Psoas muscle (tissue), 8 donors: ENCODE data around the gene MEIOB. TPM values are rescaled to one million over a fixed set of nuclear protein-coding genes. Genes with fewer than 3 reads are reported as not detected.
A peak's percentile ranks its signal among the peaks of the same experiment; 100 is the strongest.

ENCODE experiments used
- ATAC-seq, 4 donors: fragments of 200-7000 bp; cut with Tn5 transposase; one replicate each; pipeline ENCODE4 v1.9.1; 2020; ENCODE audit warnings: moderate library complexity in 3 of 4, mild to moderate bottlenecking in 2 of 4
- DNase-seq, 2 donors: peaks; one replicate each; pipeline ENCODE4 v3.0.0-alpha.2; 2020
- H3K27ac ChIP-seq: fragments of 200-600 bp; one replicate; pipeline ENCODE4 v1.8.0; 2022
- H3K27me3 ChIP-seq, 3 donors: fragments of 200-600 bp in 1 of 3; one replicate each; pipeline versions ENCODE4 v1.6.1 to v1.8.0; 2013 to 2022; ENCODE audit warnings: low read length in 2 of 3, mild to moderate bottlenecking in 2 of 3, moderate library complexity in 1 of 3; ENCODE audit not compliant: insufficient read depth in 3 of 3
- H3K36me3 ChIP-seq, 2 donors: fragments of 200-600 bp in 1 of 2; one replicate each; pipeline versions ENCODE4 v1.6.1 to v1.8.0; 2013 to 2022; ENCODE audit warnings: low read depth in 1 of 2, mild to moderate bottlenecking in 1 of 2, moderate library complexity in 1 of 2; ENCODE audit not compliant: insufficient read depth in 1 of 2
- H3K4me1 ChIP-seq: fragments of 200-600 bp; one replicate; pipeline ENCODE4 v1.8.0; 2022
- H3K4me3 ChIP-seq: fragments of 200-600 bp; one replicate; pipeline ENCODE4 v1.8.0; 2022; ENCODE audit warnings: mild to moderate bottlenecking
- H3K9me3 ChIP-seq: fragments of 200-600 bp; one replicate; pipeline ENCODE4 v1.8.0; 2022
- CTCF ChIP-seq: fragments of 200-600 bp; IDR thresholded peaks from one replicate; pipeline ENCODE4 v1.8.0; 2022; ENCODE audit warnings: antibody characterized with exemption
- WGBS, 3 donors: extraction: QIAGEN DNeasy Blood & Tissue Kit; methylation state at CpG; one replicate each; pipeline versions ENCODE4 v1.1.6 to v1.1.7; 2013; 5-methylcytosine and 5-hydroxymethylcytosine counted together
- intact Hi-C, 2 donors: fragments of 100-400 bp; cut with DNase I; formaldehyde crosslinking; loops; one replicate each; pipeline versions ENCODE4 v1.11.0 to v1.14.2; 2022
- polyA plus RNA-seq, 3 donors: library from polyadenylated mRNA; stranded (reverse); fragments of 200-250 nt; gene quantifications; one replicate each; pipeline ENCODE4 v1.2.3, GENCODE V29; 2013
- total RNA-seq, 4 donors: library from RNA; stranded (reverse); fragmentation: NEBNext Ultra II Directional in 2 of 4; extraction: Animal tissue kit (Norgen Biotek cat#: 25700) in 2 of 4; gene quantifications; one replicate each; pipeline versions ENCODE4 v1.2.1 to v1.2.4, GENCODE V29; 2021 to 2023
- donor health status: healthy with polysubstance abuse.
- donor health status: DM: no; HTN: no; CAD: no; lungs with moderate emphysema.
- donor health status: Bipolar disorder and iron deficiency.
- donor health status: healthy.
- donor health status: DM: yes; HTN: yes; CAD: no.
- donor health status: DM: no; HTN: no; CAD: no.
- donor health status: DM: no; HTN: no; CAD: no.
- donor health status: DM: yes; HTN: yes; CAD: no.

Gene MEIOB
- total and polyA plus RNA-seq, 7 donors = not detected

DNA sequence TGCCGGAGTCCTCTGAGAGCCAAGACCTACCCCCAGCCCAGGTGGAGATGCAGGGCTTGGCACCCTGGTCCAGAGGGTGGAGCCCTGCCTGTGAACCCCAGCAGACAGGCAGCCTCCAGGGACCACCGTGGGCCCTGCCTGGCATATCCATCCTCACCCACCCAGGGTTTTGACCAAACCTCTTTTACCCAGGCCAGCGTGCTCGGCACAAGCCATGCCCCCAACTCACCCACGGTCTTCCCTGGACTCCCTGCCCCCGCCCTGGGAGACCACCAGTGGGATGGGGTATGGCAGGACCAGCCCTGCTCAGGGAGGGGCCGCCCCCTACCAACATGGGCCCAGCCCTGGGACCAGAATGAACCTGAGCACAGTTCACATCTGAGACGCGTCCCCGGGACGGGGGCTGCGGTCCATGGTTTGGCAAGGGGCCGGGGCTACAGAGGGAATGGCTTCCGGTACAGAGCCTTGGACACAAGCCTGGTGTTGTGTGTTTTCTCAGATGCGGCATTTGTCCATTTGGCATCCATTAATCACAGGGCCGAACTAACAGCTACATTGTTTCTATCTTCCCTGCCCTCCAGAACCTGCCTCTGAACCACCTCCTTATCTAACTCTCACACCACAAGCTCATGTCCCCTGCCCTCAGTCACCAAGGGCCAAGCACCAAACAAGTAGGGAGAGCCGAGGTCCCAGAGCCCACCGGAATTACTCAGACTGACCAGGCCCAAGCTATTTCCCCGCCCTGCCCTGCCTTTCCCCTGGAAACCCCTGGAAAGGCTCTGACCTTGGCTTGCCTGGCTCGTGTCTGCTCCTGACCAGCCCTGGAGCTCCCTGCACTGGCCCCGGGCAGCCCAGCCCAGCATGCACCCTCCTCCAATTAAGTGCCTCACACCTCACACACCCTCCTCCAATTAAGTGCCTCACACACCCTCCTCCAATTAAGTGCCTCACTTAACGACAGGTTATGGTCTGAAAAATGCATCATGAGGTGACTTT, 32.2 kb upstream of the MEIOB start:
- DNase-seq (no peak), ATAC-seq (no peak)
- no peaks in the 10 kb centered on the region for H3K9me3 ChIP-seq
- no peaks in the 10 kb centered on the region for H3K4me1 ChIP-seq
- no peak for TF ChIP-seq CTCF
- peaks cover 0 to 77% (median 18%) of the 10 kb centered on the region in 3 donors for H3K27me3 ChIP-seq
- H3K27ac ChIP-seq = no peak overlapping the region
- no peak overlapping the region for H3K4me3 ChIP-seq
- intact Hi-C loops = no loop called here
- H3K36me3 ChIP-seq = no peaks in the 10 kb centered on the region
- WGBS, 3 donors = 42 to 60% (median 45%) methylated on average over 20 to 22 of the region's 22 CpGs

- WGBS, 3 donors = 45 to 54% (median 48%) methylated on average over 13 of the region's 13 CpGs
- peak in 1 of 2 donors; percentile 8 for DNase-seq
- peaks cover 0 to 71% (median 18%) of the 10 kb centered on the region in 3 donors for H3K27me3 ChIP-seq
These were observed 31.2 kb upstream of the MEIOB start for GRCh38 chr16:1903220-1903574.

DNA sequence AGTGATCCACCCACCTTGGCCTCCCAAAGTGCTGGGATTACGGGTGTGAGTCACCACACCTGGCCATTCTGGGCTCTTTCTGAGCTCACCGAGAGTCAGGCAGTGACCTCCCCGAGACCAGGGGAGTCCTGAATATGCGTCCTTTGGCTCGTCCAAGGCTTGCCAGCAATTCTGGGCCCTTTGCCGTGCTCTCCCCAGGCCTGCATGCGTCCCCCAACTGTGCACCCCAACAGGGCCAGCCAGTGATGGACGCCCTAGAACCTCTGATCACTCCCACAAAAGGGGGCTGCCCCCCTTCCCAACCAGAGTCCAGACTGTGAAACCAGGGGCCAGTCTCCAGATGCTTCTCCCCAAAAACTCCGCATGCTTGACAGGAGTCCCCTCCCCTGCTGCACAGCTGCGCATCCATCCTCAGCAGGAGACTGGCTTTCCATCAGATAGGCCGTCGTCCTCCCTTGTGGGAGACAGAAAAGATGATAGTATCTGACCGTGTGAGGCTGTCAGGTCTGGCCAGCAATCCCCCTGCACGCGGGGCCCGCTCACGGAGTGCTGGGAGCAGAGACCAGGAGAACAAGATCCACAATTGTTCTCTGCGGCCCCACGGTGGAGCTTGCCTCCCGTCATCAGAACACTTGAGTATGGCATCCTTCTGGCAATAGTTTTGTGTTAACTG, 30.7 kb upstream of the MEIOB start:
- Histone ChIP-seq H3K4me1 (no peaks in the 10 kb centered on the region), H3K9me3 (no peaks in the 10 kb centered on the region), H3K4me3 (no peak overlapping the region), H3K27me3 (peaks cover 0 to 69% (median 17%) of the 10 kb centered on the region in 3 donors), H3K27ac (no peak overlapping the region), H3K36me3 (no peaks in the 10 kb centered on the region)
- 65 to 70% (median 67%) methylated on average over 19 to 20 of the region's 20 CpGs for WGBS, 3 donors
- TF ChIP-seq CTCF = no peak
- intact Hi-C loops = no loop called here
- DNase-seq (peak in 1 of 2 donors; percentile 39), ATAC-seq (no peak)

More at GRCh38 chr16:1903220-1903574, 31.2 kb upstream of the MEIOB start:
- Histone ChIP-seq H3K4me1 (no peaks in the 10 kb centered on the region), H3K27ac (no peak overlapping the region), H3K4me3 (no peak overlapping the region), H3K9me3 (no peaks in the 10 kb centered on the region), H3K36me3 (no peaks in the 10 kb centered on the region)
- ATAC-seq = no peak
- intact Hi-C loops = no loop called here
- no peak for TF ChIP-seq CTCF

GRCh38 chr16:1900452-1900774, 28.4 kb upstream of the MEIOB start:
- ATAC-seq (no peak), DNase-seq (peak in 1 of 2 donors; percentile 38)
- Histone ChIP-seq H3K27ac (no peak overlapping the region), H3K4me3 (no peak overlapping the region), H3K36me3 (no peaks in the 10 kb centered on the region), H3K27me3 (peaks cover 0 to 68% (median 9%) of the 10 kb centered on the region in 3 donors), H3K9me3 (no peaks in the 10 kb centered on the region), H3K4me1 (no peaks in the 10 kb centered on the region)
- TF ChIP-seq CTCF = no peak
- intact Hi-C loops = no loop called here
- WGBS, 3 donors = 77 to 85% (median 85%) methylated on average over 9 of the region's 9 CpGs
